Gastroesophageal sphincter (tissue), 3 donors: ENCODE results near the gene PIP4K2A.

Source experiments
- CTCF ChIP-seq, 4 experiments: fragments of 200-600 bp in 2 of 4; fragments of 450-650 bp in 2 of 4; sonication (generic) in 1 of 4; IDR thresholded peaks; one replicate each; pipeline ENCODE4 v1.5.1; 2017 to 2019; ENCODE audit warnings: antibody characterized with exemption in 4 of 4, mild to moderate bottlenecking in 2 of 4, moderate library complexity in 2 of 4
- POLR2A ChIP-seq, 2 donors: fragments of 450-650 bp; IDR thresholded peaks; one replicate each; pipeline ENCODE4 v1.6.1; 2017; ENCODE audit warnings: antibody characterized with exemption in 2 of 2, mild to moderate bottlenecking in 2 of 2, moderate library complexity in 1 of 2

- TF ChIP-seq CTCF (IDR thresholded peaks at IDR 0.05), result no peak
- TF ChIP-seq POLR2A (IDR thresholded peaks at IDR 0.05), result no peak
Measured at GRCh38 chr10:22581461-22581860, 132.9 kb downstream of the PIP4K2A start.
